Measurements from ENCODE around the gene UGT3A1. TPM values are rescaled to one million over a fixed set of nuclear protein-coding genes. Genes with fewer than 3 reads are reported as not detected.

UGT3A1 gene
- total and polyA plus RNA-seq, 2 of the 13 experiments (the other 11 are each of a cell fraction or from before 2014, with no cell fraction given): not detected

- 26% methylated on average over 13 of the region's 13 CpGs for WGBS (ENCODE audit: low lambda C conversion rate)
- Histone ChIP-seq H3K27me3 (ENCODE audit: control insufficient read depth in 1 of 2, insufficient read depth in 2 of 2, low read length in 2 of 2) (no peaks in the 10 kb centered on the region; a peak in 1 of 5 replicates), H3K9ac (ENCODE audit: insufficient read depth, low read depth, low read length) (no peak overlapping the region), H3K9me3 (ENCODE audit: low read length) (no peaks in the 10 kb centered on the region), H3K4me2 (ENCODE audit: low read depth, low read length) (no peak overlapping the region; the same call in 1 of the 2 replicates), H4K20me1 (ENCODE audit: insufficient read depth, low read length) (no peaks in the 10 kb centered on the region), H3K4me3 (replicated peaks in 1 of 3; ENCODE audit: insufficient read depth in 1 of 3, low read depth in 2 of 3, low read length in 3 of 3) (no peak overlapping the region), H3K79me2 (ENCODE audit: insufficient read depth, low read length) (no peaks in the 10 kb centered on the region), H3K4me1 (ENCODE audit: insufficient read depth, low read length) (no peaks in the 10 kb centered on the region), H2AFZ (ENCODE audit: low read length) (no peak overlapping the region), H3K27ac (ENCODE audit: extremely low read length, insufficient read depth, low read length) (no peak overlapping the region), H3K36me3 (replicated peaks in 1 of 2; ENCODE audit: control insufficient read depth in 1 of 2, insufficient read depth in 2 of 2, low read length in 2 of 2) (no peaks in the 10 kb centered on the region)
- in situ Hi-C loops (cut with HindIII; ENCODE audit: extremely low pct_ligation_motif_present, low pct_unique_long_range_greater_than_20kb) (loop anchor here (5.0 to 10.0 kb wide), 2 partner anchors 152 to 274 kb away; no protein-coding TSS in a partner anchor), intact Hi-C loops (cut with micrococcal nuclease; ENCODE audit: unreplicated experiment) (loop anchor here (1.0 to 5.0 kb wide), 4 partner anchors 275 to 839 kb away; partner anchors contain the start of gene SPEF2)
- peak; percentile 87 for ATAC-seq
- no TSS peak for BruUV-seq (replicated peaks)
- POLR2A ChIA-PET: no interaction called here
- peak; percentile 90 for FAIRE-seq
- DNase-seq (ENCODE audit: low spot score): peak; percentile 17
- CTCF ChIA-PET (ENCODE audit: low intra/inter-chr PET ratio, low total read pairs): interaction anchor here (1.9 to 3.3 kb wide), 2 partner anchors 149 to 309 kb away, joined by 10 to 38 read pairs; partner anchors contain the start of gene SPEF2
- TF ChIP-seq CTCF (CRISPR knock-in tag; IDR thresholded peaks at IDR 0.05) (peak; percentile 84), RAD21 (CRISPR knock-in tag; IDR thresholded peaks at IDR 0.05) (peak; percentile 48; the same call in 1 of the 2 replicates), CBFB (CRISPR knock-in tag; IDR thresholded peaks at IDR 0.05) (no peak), STAG1 (CRISPR knock-in tag; IDR thresholded peaks at IDR 0.05) (peak; percentile 88), SMC3 (IDR thresholded peaks at IDR 0.05; ENCODE audit: low read length) (peak; percentile 76), ZBTB1 (CRISPR knock-in tag; IDR thresholded peaks at IDR 0.05; ENCODE audit: borderline replicate concordance) (no peak)
These were observed 64.7 kb downstream of the UGT3A1 start for GRCh38 chr5:35926389-35927051.
